WI38 (cell line): ENCODE results near the gene CDR2L.
"Not testable (repeated sequence)": the region's sequence is repeated elsewhere in the genome, so short reads cannot be mapped to it uniquely, and the experiment has no call there.

Experiments used
- H3K4me3 ChIP-seq: 2 replicates; pipeline ENCODE4 v1.5.1; 2011; ENCODE audit warnings: low read depth, mild to moderate bottlenecking, control low read depth, low read length
- TF ChIP-seq, protein P1 (sequence below): IDR thresholded peaks from 2 replicates; pipeline ENCODE4 v1.5.1; 2012; ENCODE audit warnings: low read depth, mild to moderate bottlenecking, control low read depth, low read length

CDR2L gene

DNA sequence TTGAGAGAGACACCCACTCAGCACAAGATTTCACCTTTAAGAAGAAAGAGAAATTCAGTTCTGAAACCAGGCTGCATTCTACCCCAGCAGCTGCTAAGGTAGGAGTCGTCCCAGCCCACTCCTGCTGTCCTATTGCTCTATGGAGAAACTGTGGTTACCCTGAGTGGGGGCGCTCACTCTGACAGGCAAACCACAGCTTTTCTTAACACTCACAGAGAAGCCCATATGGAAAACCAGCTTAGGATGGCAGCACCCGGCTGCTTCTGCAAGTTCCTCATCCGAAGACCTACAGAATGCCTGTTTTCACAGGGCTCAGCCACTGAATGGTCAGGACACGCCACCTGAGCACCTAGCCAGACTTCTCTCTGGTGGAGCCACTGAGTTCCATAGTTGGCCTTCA, 51.8 kb downstream of the CDR2L start:
- TF ChIP-seq, protein P1, sequence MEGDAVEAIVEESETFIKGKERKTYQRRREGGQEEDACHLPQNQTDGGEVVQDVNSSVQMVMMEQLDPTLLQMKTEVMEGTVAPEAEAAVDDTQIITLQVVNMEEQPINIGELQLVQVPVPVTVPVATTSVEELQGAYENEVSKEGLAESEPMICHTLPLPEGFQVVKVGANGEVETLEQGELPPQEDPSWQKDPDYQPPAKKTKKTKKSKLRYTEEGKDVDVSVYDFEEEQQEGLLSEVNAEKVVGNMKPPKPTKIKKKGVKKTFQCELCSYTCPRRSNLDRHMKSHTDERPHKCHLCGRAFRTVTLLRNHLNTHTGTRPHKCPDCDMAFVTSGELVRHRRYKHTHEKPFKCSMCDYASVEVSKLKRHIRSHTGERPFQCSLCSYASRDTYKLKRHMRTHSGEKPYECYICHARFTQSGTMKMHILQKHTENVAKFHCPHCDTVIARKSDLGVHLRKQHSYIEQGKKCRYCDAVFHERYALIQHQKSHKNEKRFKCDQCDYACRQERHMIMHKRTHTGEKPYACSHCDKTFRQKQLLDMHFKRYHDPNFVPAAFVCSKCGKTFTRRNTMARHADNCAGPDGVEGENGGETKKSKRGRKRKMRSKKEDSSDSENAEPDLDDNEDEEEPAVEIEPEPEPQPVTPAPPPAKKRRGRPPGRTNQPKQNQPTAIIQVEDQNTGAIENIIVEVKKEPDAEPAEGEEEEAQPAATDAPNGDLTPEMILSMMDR: no peak
- no peak overlapping the region for H3K4me3 ChIP-seq

DNA sequence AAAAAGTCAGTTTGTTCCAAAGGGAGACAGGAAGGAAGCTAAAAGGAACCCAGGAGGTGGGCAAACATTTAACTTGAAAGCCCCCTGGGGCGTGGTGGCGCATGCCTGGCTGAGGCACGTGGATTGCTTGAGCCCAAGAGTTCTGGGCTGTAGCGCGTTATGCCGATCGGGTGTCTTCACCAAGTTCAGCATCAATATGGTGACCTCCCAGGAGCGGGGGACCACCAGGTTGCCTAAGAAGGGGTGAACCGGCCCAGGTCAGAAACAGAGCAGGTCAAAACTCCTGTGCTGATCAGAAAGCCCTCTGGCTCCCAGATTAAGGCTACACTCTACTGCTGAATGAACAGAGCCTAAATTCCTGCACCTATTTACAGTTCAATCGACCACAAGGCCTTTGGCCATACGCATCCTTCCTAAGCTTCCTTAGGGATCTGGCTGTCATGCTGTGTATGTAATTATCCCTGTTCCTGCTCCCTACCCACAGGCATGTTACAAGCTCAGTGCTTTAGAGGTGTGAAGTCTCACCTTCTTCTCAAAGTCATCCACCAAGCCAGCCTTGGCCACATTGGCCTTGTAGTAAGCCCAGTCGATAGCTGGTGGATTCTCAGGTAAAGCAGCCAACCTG, 54.3 kb downstream of the CDR2L start:
- TF ChIP-seq, protein P1: no peak

DNA sequence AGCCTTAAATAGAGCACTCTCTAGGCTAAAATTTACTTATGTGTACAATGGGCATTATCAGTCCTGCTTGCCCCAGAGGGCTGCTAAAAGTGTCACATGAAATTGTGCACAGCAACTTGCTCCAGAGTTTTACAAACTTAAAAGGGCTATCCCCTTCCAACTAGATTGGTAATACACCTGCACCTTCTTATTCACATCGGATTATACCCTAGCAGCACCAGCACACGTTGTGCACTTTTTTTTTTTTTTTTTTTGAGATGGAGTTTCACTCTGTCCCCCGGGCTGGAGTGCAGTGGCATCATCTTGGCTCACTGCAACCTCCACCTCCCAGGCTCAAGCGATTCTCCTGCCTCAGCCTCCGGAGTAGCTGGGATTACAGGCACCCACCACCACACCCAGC, 56.4 kb downstream of the CDR2L start:
- H3K4me3 ChIP-seq: not testable (repeated sequence)

More for the DNA sequence above, 54.3 kb downstream of the CDR2L start:
- no peak overlapping the region for H3K4me3 ChIP-seq

DNA sequence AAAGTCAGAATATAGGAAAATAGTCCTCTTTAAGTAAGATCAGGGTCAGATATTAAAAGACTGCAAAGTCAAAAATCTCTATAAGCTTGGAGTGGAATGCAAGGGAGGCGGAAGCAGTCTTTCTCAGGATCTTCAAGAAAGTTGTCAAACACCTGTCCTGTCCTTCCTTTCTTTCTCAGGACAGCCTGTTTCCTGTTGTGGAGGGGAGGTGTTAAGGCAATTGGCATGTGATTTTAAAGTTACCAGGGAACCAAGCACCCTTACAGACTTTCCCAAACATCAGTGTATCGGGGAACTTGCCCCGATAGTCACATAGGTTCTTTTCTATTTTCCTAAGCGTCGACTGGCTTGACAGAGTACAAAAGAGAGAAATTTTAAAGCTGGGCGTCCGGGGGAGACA, 57.3 kb downstream of the CDR2L start:
- TF ChIP-seq, protein P1: no peak
- no peak overlapping the region for H3K4me3 ChIP-seq

DNA sequence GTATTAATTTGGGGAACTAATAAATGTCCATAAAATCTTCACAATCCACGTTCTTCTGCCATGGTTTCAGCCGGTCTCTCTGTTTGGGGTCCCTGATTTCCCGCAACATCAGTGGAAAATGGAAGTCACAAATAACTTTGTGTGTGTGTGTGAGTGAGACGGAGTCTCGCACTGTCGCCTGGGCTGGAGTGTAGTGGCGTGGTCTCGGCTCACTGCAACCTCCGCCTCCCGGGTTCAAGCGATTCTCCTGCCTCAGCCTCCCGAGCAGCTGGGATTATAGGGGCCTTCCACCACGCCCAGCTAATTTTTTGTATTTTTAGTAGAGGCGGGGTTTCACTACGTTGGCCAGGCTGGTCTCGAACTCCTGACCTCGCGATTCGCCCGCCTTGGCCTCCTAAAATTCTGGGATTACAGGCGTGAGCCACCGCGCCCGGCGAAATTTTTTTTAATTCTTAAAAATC, 58.5 kb downstream of the CDR2L start:
- H3K4me3 ChIP-seq: peak overlapping the region; percentile 92

DNA sequence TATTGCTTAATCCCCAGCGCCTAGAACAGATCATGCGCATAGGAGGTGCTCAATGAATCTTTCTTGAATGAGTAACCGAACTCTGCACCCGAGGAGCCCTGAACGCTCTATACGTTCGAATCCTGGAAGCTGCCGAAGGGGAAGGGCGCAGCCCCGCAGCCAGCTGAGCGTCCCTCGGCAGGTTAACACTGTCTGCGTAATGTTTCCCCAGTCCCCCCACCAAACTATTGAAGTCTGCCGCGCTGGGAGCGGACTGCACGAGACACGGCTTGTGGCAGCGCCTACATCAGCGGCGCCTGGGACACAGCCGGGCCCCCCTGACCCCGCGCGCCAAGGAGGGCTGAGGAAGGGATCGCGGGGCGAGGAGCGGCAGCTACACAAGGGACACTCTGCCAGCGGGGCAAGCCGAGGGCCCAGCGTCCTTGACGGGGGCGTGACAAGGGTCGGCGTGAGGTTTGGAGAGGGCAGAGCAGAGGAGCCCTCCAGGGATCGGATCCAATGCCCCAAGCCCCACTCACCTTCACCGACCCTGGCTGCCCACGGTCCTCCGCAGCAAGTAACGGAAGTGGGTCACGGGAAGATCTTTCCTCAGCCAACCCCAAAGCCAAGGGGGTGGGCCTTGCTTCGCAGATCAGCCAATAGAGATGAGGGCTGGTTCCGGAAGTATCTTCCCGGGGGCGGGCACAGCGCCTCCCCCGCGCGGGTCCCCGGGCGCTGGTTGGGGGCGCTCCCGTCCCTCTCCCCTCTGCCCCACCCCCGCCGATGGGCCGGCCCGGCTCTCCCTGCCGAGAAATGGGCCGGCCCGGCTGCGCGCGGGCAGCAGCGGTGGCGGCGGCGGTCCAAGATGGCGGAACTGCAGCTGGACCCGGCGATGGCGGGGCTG, 59.2 kb downstream of the CDR2L start, which contains the start of the genes ATP5PD and KCTD2:
Gene ATP5PD (minus strand): TSS at position 563 of the 883 bp plus-strand sequence. CDS start 4,319 bp downstream, outside the sequence.
Gene KCTD2 (plus strand): TSS at position 819 of the 883 bp plus-strand sequence. CDS start 26 bp downstream, at position 845.
- TF ChIP-seq, protein P1: no peak
- peak within 1 kb of the TSS; percentile 92 for H3K4me3 ChIP-seq

DNA sequence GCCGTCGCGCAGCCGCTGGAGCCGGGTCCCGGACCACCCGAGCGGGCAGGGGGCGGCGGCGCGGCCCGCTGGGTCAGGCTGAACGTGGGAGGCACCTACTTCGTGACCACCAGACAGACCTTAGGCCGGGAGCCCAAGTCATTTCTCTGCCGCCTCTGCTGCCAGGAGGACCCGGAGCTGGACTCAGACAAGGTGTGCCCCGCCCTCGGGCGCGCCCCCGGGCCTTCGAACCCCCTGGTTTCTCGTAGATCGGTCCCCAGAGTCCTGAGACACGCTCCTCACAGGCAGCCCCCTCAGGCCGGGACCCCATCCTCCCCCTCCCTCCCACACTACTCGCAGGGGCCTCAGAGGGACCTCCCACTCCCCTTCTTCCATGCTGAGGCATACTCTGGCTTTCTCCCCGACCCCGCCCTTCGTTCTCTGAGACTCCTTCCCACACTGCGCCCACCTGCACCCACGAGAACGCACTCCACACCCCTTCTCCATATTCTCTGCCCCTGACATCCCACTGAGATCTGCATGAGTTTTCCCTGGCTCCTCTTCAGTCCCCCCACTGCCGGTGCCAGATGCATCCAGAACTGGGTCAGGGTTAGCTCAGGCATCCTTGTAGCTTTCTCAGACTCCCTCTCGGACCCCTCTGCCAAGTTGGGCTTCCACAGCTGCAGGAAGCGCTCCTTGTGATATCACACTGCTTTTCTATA, 60.1 kb downstream of the CDR2L start:
- TF ChIP-seq, protein P1: no peak
- peak overlapping the region; percentile 92 for H3K4me3 ChIP-seq
